GM19395 (cell line): ENCODE data around the gene NOS3.

Source experiments
- ATAC-seq: cut with Tn5 transposase; IDR thresholded peaks from one replicate; pipeline ENCODE4 v1.9.1; 2021; ENCODE audit warnings: mild to moderate bottlenecking, moderate library complexity; ENCODE audit not compliant: unreplicated experiment

The NOS3 gene

DNA sequence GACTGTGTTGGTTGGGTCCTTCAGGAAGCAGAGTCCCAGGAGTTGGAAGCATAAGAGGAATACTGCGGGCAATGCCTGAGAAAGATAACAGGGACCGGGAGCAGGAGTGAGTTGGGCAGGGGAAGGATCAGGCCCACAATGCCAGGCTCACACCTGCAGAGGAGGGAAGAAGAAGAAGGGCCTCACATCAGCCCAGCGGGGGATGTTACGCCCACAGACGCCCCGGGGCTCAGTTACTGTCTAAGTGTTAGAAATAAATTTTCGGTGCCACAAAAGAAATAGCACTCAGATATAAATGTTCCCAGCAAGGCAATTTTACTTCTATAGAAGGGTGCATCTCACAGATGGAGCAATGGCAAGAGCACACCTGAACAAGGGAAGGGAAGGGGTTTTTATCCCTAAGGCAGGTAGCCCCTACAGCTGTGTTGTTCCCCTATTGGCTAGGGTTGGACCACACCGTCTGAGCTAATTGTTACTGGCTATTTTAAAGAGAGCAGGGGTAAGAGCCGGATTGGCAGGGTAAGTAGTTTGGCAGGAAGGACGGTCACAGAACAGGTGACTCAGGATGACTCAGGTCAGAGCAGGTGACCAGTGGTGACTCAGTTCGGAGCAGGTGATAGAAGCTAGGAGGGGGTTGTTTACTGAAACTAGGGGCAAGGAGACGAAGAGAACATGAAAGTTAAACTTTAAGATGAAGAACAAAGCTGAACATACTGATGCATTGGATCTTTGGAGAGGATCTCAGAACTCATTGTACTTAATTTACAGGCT, at the start of gene NOS3:
NOS3 (plus strand) TSS at position 602 of the 771 bp plus-strand sequence. CDS start 2,787 bp downstream, outside the sequence.
- no peak for ATAC-seq

DNA sequence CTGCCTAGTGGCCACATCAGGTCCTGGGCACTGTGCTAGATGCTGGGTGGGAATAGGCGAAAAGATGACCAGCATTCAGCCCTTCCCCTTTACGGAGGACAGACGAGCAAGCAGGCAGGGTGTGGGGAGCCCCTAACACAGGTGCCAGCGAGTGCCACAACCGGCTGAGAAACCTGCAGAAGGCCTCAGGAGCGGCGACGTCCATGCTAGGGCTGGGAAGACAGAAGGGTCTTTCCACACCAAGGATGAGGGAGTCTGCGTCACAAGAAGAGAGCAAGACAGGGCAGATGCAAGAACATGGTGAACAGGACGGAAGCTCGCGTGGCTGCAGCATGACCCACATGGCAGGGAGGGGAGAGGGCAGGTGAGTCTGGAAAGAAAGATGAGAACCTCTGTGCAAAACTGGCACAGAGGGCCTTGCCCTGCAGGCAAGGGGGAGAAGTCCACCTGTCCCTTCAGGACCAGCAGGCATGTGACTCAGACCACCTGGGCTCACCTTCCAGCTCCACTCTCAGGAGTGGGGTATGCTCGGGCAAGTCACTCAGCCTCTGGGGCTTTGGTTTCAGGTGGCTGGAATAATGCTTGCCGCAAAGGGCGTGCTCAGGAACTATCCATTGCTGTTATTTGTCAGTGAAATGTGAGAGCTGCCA, 49.3 kb upstream of the NOS3 start:
- ATAC-seq = no peak

DNA sequence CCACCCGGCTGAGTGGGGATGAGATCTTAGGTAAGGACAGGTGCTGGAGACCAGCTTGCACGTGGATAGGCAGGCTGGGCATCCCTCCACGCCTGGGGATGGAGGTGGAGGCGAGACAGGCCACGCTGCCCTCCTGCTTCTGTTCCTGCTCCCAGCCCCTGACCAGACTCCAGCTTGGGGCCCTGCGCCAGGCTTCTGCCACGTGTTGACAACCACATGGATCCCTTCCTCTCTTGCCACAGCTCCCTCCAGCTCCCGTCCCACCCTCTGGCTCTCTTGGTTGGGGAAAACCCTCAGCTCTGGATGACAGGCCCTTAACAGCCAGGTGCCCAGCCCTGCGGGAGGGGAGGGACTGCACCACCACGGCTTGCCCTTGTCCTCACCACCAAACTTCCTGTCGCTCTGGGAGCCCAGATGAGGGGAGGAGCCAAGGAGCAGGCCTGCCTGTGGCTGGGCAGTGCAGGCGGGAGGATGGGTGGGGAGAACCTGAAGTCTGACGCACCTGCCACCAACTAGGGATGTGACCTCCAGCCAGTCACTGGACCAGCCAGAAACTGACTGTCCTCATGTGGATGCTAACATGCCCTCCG, 48.7 kb upstream of the NOS3 start:
- no peak for ATAC-seq

DNA sequence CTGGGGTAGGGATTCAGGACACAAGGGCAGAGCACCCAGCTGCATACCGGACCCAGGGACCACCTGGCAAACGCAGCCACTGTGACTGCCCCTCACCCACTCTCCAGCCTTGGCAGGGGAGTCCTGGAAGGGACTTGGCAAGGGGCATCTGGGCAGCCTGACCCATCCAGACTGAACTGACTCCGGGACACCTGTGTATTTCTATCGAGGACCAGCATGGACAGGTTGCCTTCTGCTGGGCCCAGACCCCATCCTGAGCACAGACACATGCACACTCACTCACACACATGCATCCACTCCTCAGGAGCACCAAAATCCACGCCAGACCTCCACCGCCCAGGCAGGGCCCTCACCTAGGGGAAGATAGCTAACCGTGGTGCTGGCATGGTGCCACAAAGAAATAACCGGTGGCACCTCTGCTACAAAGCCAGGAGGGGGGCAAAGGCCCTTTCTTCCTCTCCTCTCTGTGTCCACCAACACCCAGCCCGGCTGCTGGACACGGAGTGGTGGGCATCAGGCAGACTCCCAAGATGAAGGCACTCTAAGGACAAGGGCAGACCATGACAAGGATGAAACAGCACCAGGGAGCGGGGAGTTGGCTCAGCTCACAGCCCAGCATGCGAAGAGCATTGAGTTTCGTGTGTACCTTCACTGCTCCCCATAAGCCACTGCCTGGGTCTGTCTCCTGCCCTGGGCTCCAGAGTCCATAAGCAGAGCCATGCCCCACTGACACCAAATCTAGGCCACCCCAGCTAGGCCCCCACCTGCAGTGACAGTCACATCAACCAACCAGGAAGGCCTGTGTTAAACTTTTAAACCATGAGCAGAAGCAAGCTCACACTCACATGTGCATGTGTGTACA, 48.0 kb upstream of the NOS3 start:
- ATAC-seq = no peak

DNA sequence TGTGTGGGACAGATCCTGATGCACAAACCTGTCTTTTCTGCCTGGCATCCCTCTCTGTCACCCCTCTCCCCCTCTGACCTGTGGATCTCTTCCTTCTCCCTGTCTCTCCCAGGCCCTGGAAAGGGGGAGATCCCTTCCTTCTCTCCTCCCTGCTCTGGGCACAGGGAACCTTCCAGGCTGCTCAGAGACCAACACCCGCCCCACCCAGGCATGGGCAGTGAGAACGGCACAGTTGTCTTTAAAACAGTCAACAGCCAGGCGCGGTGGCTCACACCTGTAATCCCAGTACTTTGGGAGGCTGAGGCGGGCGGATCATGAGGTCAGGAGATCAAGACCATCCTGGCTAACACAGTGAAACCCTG, 47.4 kb upstream of the NOS3 start:
- no peak for ATAC-seq

DNA sequence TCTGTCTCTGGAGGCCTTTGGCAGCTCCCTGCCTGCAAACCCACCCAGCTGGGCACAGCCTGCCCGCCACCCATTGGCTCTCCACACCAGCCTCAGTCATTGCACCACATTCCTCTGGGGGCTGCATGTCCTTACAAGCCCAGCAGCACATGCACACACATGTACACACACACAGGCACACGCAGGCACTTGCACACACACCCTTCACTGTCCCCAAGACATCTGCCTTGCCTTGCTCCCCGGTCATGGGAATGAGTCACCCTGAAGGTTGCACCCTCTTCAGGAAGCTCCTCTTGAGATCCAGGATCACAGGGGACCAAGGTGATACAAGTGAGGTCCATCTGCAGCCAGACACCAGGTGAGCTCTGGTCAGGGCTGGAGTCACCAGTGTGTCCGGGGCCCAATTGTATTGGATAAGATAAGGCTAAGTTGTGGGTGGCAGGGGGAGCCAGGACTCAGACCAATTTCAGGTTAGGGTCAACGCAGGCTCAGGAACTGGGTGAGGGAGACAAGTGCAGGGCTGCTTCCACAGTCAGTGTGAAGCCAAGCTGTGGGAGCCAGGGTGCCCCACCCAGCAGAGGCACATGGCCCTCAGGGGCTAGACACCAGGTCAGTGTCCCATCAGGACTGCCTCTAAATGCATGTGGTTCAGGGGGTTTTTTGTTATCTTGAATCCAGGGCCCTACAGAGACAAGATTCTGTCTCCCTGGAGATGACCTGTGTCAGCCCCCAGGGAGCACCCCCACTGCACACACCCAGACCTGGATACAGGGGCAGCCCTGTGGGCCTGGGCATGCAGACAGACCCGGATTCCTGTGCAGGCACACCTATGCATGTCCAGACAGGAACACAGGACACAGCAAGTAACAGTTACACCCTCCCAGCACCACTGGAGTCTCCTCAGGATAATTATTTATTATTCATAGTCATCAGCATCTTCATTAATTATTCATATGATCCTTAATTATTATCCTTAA, 46.5 kb upstream of the NOS3 start:
- ATAC-seq = no peak

DNA sequence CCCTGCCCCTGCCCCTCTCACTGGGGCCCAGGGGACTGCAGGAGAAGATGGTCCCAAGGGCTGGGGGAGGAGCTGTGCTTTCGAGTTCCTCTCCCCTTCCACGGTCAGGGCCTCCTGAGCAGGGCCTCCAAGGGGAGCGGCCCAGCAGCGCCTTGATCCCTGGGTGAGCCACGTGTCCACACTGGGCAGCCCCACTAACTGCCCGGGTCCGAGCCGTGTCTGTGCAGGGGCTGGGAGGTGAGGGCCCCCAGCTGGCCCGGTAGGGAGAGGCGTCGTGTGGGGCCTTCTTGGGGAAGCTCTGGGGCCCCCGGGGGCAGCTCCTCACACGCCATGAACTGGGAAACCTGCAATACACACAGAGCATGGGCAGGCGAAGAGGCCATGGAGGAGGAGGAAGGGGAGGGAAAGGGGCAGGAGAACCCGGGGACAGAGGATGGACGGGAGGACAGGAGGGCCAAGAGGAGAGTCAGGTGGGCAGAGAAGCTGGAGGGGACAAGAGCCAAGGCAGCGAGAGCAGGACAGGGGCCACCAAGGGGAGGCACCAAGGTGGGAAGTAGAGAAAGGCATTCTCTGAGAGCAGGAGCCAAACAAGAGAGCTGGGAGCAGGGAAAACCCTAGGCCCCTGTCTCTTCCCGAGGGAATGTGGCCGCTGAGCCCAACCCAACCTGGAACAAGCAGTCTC, 45.5 kb upstream of the NOS3 start:
- ATAC-seq = no peak

DNA sequence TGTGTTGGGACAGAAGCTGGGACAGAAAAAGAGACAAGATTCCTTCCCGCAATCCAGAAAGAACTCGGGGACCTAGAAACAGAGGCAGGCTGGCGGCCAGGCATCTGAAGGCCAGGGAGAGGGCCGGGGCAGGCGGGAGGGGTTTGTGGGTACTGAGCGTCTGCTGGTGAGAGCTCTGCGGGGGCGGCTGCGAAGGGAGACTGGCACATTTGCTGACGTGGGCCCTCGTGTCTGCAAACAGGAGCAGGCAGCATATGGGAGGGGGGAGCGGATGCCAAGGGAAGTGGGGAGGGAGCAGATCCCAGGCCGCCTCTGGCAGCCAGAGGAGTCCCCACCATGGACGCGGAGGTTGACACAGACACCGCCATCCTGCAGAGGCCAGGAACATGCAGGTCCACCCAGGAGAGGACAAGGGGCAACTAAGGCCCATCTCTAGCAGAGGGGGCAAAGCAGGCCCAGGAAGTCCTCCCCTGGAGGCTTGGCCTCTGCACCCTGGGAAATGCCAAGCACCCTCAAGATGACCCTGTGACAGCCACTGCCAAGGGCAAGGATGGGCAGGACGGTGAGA, 44.9 kb upstream of the NOS3 start:
- ATAC-seq = no peak

DNA sequence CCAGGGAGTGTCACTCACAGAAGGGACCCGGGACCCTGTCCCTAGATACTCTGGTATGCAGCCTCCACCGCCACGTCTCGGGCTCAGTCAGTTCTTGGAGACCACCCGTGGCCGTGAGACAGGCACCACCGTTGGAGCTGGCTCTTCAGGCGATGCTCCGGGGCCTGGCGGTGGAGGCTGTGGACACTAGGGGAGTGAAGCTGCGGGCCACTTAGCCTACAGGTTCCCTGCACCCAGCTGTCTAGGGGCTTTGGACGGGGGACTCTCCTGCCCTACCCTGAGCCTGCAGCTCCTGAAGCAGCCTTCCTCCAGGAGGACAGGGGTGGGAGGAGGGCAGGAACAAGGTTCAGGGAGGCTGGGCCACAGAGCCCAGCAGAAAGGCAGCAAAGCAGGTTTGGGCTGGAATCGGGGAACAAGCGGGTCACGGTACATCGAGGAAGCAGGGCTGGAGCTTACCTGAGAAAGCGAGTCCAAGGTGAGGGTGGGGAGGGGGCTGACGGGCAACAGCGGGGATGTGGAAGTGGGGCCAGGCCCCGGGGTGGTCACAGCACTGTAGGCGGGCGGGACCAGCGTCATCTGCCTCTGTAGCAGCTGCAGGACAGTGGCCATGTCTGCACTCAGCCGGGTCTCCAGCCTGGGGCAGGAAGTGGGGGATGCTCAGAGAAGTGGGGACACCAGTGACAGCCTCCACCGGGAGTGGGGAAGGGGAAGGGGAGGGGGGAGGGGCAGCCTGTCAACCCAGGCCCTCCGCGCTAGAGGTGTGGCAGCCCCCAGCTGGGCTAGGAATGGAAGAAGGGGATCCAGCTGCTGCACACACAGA, 44.2 kb upstream of the NOS3 start:
- no peak for ATAC-seq

DNA sequence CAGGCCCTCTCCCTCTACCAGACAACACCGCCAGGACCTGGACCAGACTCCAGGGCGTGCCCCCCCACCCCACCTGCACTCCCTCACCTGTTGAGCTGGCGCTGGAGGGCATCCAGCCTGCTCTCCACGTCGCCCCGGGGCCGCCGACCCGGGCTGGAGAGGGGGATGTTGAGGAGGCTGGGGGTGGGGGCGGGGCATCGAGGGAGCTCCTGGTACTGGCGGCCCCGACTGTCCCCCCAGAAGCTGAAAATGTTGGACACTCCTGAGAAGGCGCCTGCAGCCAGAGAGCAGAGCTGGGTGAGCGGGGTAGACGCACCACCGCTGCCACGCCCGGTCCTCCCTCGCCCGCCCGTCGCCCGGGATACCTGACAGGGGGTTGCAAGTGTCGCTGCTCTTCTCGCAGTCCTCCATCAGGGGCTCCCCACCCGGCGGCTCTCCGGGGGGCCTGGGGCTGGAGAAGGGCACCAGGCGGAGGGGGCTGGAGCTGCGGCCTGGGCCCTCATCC, 43.5 kb upstream of the NOS3 start:
- no peak for ATAC-seq

DNA sequence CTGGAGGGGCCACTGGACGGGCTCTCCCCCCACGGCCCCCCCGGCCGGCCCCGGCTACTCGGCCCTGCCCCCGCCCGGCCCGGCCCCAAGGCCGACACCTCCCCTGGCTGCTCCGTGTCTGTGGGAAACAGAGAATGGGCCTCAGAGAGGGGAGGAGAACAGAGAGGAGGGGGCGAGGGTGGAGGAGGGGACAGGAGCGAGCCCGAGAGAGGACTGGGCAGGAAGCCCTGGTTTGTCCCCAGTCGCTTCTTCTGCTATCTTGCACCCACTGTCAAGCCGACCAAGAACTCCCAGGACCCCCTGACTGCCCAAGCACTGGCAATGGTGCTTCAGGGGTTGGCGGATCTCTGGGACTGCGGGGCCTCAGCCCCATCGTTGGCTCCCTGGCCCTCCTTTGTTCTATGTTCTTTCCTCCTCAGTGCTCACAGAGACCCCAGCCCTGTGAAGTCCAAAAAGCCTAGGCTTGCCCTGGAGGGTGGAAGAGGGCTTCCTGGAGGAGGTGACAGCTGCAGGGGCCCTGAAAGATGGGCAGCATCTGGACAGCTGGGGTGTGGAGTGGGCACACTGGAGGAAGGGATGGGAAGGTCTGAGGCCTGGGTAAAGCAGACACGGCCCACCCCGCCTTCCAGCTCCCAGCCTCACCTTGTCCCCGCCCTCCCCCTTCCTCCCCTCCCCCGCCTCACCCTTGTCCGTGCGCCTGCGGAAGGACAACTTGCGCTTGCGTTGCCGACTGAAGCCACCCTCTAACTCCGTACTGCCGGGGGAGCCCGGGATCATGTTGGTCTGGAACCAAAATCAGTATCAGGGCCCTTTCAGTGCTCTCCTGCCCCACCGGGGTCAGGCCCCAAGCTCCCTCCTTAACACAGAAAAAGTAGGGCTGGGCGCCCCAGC, 42.8 kb upstream of the NOS3 start:
- no peak for ATAC-seq

DNA sequence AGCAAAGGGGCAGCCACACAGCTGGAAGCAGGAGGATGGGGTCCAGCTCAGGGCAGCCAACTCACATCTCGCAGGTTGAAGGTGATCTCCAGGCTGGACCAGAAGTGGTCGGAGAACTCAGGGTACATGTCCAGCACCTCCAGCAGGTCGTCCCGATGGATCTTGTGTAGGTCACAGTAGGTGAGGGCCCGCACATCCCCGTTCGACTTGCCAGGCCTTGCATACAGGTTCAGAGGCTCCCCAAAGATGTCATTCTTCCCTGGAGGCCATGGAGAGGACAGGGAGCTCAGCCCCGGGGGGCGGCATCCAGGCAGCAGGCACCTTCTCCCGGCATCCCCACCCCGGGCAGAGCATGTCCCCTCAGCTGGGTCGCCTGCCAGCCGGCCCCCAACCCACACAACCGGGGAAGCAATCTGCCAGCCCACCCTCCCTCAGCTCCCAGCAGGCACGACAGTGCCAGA, 42.0 kb upstream of the NOS3 start:
- ATAC-seq = no peak

DNA sequence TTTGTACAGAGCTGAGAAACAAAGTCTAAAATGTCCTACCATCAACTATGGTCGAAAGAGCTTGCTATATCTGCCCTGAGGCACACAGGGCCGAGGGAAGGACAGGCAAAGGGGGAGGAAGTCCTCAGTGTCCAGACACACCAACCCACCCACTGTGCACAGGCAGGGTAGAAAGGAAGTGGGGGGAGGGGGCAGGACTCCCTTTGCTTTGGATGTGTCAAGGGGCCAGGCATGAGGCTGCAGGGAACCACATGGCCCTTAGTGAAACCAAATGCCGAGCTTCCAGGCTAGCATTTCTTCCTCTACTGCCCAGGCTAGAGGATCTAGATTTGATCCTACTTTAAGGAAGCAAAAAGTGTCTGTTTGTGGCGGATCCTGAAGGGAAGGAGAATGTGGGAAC, 41.3 kb upstream of the NOS3 start:
- no peak for ATAC-seq

DNA sequence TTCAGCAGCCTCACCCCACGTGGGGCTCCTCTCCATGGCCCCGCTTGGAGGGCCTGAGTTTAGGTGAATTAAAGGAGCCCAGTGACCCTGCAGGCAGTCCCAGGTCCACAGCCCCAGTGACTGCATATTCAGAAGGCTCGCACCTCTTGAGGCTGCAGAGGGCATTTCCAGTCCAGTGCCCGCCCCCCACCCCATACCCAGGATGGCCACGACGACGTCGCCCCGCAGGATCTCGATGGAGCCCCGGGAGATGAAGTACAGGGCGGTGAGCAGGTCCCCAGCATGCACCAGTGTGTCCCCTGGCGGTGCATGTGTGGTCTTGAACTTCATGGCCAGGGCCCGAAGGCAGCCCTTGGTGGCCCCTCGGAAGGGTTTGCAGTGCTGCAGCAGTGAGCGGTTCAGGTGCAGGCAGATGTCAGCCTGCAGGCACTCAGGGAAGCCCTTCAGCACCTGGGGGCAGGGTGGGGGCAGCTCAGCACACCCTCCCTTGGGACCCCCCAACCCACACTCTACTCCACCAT, 40.8 kb upstream of the NOS3 start:
- ATAC-seq = no peak

DNA sequence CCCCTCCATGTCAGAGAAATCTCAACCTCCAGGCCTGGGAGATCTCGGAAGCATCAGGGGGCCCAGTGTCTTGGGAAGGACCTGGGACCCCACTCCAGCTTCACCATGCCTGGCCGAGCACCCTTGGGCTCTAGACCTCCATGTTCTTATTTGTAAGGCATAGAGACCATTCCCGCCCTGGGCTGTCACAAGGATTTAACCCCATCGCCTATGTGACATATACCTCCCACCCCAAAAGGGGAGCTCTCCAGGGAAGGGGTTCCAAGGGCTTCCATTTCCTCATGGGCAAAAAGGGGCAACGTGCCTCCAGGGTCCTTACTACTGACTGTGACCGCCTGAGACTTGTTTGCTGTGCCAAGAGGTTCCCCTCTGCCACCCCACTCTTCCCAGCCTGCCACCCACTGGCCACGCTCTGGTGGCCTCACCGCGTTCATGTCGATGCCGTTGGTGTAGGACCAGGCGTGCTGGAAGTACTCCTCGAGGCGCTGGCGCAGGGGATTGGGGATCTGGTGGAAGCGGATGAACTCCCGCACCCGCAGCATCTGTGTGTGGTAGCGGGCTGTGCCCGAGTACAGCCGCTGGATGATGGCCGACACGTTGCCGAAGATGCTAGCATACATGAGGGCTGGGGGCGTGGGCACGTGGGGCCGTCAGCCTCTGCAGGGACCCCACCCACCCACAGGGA, 40.2 kb upstream of the NOS3 start:
- ATAC-seq = no peak

DNA sequence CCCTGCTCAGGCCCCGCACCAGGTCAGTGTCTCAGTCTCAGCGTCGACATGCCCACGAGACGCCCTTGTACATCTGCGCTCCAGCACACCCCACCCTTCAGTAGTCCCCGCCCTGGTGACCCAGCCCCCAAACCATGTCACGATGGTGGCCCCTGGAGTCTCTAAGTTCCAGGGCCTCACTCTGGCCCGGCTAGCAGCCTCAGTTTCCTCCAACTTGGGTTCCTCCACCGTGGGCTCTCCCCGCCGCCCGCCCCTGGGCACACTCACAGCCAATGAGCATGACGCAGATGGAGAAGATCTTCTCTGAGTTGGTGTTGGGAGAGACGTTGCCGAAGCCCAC, 39.7 kb upstream of the NOS3 start:
- no peak for ATAC-seq
